ENCODE measurements around the gene TBC1D14.
A peak's percentile ranks its signal among the peaks of the same experiment; 100 is the strongest.

The TBC1D14 gene

DNA sequence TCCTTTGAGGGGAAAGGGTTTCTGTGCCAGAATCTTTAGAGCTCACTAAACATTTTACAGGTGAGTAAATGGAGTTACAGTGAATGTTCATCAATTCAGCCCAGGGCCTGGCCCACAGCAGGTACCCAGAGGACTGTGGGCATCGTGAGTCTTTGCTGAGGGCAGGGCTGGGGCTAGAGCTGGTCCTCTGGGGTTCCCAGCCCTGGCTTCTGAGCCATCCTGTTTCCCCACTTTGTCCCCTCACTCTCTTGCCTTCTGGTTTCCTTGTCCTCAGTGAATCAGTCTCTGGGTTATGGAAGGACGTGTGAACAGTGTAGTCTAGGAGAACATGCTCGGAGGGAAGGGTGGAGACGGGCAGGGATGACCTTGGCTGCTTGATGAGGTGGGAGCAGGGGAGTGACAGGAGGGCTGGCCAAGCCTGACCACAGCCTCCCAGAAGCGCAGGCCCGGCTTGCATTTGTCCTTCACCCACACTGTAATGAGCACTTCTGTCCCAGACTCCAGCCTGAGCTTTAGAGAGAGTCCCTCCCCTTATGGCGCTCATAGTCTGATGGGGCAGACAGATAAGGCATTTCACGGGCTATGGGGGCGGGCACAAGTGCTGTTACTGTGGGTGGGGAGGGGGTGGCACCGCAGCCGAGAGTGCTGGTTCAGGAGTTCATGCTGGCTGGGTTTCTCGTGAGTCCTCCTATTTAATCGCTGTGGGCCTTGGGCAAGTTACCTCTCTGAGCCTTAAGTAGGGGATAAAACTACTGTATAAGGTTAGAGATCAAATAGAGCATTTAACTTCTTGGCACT, 17.3 kb downstream of the TBC1D14 start:
- FAIRE-seq = no peak
- no peak for DNase-seq (ENCODE audit: low spot score)

GRCh38 chr4:6928081-6928480, 18.5 kb downstream of the TBC1D14 start:
- no peak for FAIRE-seq
- DNase-seq (ENCODE audit: low spot score) = no peak

GRCh38 chr4:6929339-6929811, 19.7 kb downstream of the TBC1D14 start:
- no peak for DNase-seq (ENCODE audit: low spot score)
- no peak for FAIRE-seq

- FAIRE-seq (no peak), DNase-seq (ENCODE audit: low spot score) (no peak)
These were observed 20.3 kb downstream of the TBC1D14 start for GRCh38 chr4:6929812-6930464.

GRCh38 chr4:6932475-6932874, 22.8 kb downstream of the TBC1D14 start:
- no peak for FAIRE-seq
- no peak for DNase-seq (ENCODE audit: low spot score)

DNA sequence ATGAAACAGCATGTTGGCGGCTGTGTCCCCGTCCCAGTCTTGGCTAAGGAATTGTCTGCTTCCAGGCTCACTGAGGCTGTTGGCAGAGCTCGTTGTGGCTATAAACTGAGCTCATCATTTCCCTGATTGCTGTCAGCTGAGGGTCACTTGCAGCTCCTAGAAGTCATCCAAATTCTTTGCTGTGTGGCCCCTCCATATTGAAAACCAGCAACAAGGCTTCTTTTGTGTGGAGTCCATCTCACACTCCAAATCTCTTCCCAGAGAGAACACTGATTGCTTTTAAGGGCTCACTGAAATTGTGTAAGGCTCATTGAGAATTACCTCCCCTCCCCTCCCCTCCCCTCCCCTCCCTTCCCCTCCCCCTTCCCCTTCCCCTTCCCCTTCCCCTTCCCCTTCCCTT, 23.3 kb downstream of the TBC1D14 start:
- no peak for FAIRE-seq

GRCh38 chr4:6933691-6934430, 24.2 kb downstream of the TBC1D14 start:
- no peak for FAIRE-seq
- DNase-seq (ENCODE audit: low spot score) = no peak

More for the DNA sequence above, 23.3 kb downstream of the TBC1D14 start:
- DNase-seq (ENCODE audit: low spot score) = no peak

DNA sequence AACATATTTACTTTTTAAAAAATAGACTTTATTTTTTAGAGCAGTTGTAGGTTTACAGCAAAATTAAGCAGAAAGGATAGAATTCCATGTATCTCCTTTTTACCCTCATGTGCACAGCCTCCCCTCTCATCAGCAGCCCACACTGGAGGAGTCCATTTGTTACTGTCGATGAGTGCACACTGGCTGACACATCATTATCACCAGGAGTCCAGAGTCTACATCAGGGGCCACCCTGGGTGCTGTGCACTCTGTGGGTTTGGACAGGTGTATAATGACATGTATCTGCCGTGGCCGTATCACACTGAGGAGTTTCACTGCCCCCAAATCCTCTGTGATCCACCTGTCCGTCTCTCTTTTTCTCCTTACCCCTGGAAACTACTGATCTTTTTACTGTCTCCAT, 26.3 kb downstream of the TBC1D14 start:
- DNase-seq (ENCODE audit: low spot score) = no peak
- no peak for FAIRE-seq

DNA sequence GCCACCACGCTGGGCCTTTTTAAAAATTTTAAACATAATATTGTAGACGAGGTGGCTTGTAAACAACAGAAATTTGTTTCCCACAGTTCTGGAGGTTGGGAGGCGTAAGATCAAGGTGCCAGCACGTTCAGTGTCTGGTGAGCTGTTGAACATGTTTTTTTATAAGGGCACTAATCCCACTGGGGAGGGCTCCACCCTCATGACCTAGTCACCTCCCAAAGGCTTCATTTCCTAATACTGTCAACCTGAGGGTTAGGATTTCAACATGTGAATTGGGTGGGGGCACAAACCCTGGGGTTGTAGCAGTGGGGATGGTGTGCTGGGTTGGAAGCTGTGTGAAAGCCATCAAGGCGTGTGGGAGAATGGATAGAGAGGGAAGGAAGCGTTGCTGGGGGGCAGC, 27.6 kb downstream of the TBC1D14 start:
- DNase-seq (ENCODE audit: low spot score) = no peak
- no peak for FAIRE-seq

- DNase-seq (ENCODE audit: low spot score) (no peak), FAIRE-seq (no peak)
These were observed 28.1 kb downstream of the TBC1D14 start for GRCh38 chr4:6937754-6938153.

GRCh38 chr4:6938237-6938636, 28.6 kb downstream of the TBC1D14 start:
- DNase-seq (ENCODE audit: low spot score) (no peak), FAIRE-seq (no peak)

DNA sequence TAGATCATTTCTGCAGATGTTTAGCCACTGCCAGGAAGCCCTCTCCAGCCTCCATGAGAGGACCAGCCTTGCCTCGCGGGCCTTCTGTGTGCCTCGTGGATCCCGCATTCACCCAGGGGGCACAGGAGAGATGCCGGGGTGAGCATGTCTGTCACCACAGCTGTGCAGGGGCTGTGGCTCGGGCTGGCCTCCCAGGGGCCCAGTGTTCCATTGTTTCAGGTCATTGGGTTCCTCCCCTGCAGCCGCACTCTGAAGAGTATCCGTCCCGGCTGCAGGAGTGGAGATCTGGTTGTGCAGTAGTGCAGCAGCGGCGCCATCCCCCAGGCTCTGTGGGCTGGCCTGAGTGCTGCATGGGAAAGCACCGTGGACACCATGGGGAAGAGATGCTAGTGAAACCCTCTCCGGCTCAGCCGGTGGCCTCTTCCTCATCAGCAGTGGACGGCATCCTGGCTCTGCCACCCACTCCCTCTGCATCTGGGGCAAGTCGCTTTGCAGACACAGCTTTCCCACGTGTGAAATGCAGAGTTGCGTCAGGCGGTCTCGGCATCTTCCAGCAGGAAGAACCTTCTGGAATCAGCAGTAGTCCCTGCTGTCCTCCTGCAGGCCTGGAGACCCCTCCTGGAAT, 29.1 kb downstream of the TBC1D14 start:
- FAIRE-seq = no peak
- no peak for DNase-seq (ENCODE audit: low spot score)

DNA sequence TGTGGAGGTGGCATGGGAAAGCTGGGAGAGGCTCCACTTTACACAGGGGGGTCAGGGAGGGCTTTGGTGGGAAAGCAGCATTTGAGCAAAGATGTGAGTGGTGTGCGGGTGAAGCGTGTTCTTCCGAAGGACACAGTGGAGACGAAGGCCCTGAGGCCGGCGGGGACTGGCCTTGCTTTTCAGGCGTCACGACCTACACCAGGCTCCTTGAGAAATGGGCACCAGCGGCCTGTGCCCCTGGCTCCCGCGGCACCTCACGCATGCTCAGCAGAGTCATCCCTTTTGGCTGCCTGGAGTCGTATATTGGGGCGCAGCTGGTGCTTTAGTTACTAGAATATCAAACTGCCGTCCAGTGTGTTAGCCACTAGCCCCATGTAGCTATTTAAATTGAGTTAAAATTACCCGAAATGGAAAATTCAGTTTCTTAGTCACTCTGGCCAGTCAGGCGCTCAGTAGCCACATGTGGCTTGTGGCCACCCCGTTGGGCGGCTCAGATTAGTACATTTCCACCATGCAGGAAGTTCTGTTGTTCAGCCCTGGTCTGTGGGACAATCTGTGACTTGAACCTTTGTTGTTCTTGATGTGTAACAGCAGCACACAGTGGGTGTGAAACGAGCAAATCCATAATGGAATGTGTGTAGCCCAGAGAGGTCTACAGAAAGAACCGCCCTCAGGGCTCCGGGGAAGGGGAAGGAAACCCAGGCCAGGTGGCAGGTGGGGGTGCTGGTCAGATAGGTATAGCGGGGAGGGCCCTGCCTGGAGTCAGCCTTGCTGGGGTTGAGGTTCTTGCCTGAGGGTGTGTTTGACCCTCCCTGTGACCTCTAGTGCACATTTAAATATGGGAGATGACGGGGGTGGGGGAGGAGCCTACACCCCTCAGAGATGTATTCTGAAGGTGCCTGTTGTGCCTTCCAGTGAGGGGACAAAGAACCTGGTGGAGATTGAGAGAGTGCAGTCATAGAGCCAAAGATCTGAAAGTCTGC, 30.4 kb downstream of the TBC1D14 start:
- FAIRE-seq = no peak
- DNase-seq (ENCODE audit: low spot score) = no peak

GRCh38 chr4:6940744-6941137, 31.1 kb downstream of the TBC1D14 start:
- FAIRE-seq = no peak
- DNase-seq (ENCODE audit: low spot score) = no peak

- DNase-seq (ENCODE audit: low spot score) (no peak), FAIRE-seq (no peak)
These were observed 32.2 kb downstream of the TBC1D14 start for GRCh38 chr4:6941796-6942195.

DNA sequence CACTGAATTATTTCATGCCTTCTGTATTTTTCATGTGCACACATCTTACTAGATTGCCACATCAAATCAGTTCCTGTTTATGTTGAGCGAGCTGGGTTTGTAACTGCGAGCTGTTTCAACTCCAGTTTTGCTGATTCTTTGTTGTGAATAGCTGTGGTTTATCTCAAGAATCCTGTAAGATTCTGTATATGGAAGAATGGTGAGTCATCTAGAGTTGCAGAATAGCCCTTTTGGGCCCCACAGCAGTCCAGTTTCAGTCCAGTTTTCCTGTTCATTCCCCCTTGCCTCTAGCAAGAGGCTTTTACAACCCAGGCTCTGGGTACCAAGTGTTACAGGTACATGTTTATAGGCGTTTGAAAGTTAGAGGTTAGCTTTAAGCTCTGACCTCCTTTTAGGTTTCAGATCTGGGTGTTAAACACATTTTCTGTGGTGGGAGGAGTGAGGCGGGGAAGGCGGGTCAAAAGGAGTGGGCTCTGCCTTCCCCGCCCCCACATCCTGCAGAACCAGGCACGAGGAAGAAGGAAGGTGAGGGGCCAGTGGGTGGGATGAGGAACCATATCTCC, 32.7 kb downstream of the TBC1D14 start:
- FAIRE-seq = no peak
- peak; percentile 72 for DNase-seq (ENCODE audit: low spot score)

DNA sequence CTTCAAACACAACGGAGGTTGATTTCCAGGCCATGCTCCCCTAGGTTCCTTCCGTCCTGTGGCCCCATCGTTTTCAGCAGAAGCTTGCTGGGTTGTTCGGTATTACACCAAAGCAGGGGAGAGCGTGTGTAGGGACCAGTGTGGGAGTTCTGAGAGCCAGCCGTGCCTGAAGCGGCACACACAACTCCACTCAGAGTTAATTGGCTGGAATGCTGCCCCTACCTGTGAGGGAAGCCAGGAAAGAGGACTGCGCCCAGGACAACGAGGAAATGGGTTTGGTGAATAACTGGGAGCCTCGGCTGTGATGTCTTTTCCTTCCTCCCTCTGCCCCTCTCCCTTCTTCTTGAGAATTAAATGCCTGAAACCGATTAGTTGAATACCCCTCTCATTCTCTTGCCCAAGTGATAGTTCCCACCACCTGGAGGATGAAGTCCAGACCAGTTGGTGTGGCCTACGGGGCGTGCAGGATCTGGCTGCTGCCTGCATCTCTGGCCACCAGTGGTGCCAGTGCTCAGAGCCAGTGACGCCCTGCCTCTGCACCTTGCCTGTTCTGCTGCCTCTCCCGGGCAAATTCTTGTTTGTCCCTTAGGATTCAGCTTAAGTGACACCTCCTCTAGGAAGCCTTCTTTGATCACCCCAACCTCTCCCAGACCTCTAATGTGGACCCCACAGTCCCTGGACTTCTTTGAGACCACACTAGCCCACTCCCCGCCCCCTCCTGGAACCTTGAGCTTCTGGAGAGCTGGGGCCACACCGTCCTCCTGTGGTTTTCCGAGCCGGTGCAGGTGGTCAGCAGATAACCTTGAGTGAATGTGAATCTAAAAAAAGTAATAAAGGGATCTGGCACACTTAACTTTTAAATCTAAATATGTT, 33.6 kb downstream of the TBC1D14 start:
- DNase-seq (ENCODE audit: low spot score) = no peak
- no peak for FAIRE-seq

DNA sequence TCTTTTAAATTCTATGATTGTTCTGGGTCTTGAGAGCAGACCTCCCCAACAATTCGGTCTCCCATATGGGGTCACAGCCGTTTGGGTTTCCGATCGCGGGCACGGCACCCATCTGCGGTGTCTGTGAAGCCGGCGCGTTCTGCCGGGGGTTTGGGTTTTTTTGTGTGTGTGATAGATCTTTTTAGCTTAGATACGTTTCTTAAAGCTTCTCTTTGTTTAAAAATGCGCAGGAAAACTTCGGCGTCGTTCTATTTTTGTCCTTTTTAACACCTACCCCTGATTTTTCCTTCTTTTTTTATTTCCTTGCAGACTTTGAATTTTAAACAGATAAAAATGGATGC, 34.2 kb downstream of the TBC1D14 start:
- FAIRE-seq (no peak), DNase-seq (ENCODE audit: low spot score) (no peak)

- DNase-seq (ENCODE audit: low spot score) = no peak
- FAIRE-seq = no peak
These were observed 34.9 kb downstream of the TBC1D14 start for GRCh38 chr4:6944301-6945051.
